HepG2 (cell line): ENCODE results near the gene CDK18. TPM values are rescaled to one million over a fixed set of nuclear protein-coding genes. Genes with fewer than 3 reads are reported as not detected.
A peak's percentile ranks its signal among the peaks of the same experiment; 100 is the strongest.

Source experiments
- ATF7-NPFF ChIP-seq: sonication (generic); formaldehyde crosslinking; IDR thresholded peaks from 2 replicates; pipeline ENCODE4 v1.8.1; 2023; ENCODE audit warnings: mild to moderate bottlenecking, low read depth, missing genetic modification reagents, moderate library complexity
- ETV5 ChIP-seq: IDR thresholded peaks from 2 replicates; pipeline ENCODE4 v1.6.1; 2018; ENCODE audit warnings: missing biosample characterization, missing genetic modification reagents, inconsistent platforms, borderline replicate concordance
- FOXP1 ChIP-seq, 2 experiments: fragments of 450-650 bp in 1 of 2; IDR thresholded peaks; 2 replicates each; pipeline ENCODE4 v1.6.1; 2017 to 2018; ENCODE audit warnings: antibody characterized with exemption in 1 of 2
- HMG20A ChIP-seq: IDR thresholded peaks from 2 replicates; pipeline ENCODE4 v1.6.1; 2016; ENCODE audit warnings: borderline replicate concordance
- NBN ChIP-seq: fragments of 450-650 bp; conservative IDR thresholded peaks from 2 replicates; pipeline ENCODE4 v1.6.1; 2017
- RFX1 ChIP-seq: fragments of 450-650 bp; IDR thresholded peaks from 2 replicates; pipeline ENCODE4 v1.6.1; 2017
- SALL1 ChIP-seq: sonication (generic); formaldehyde crosslinking; IDR thresholded peaks from 2 replicates; pipeline ENCODE4 v1.8.0; 2022; ENCODE audit warnings: mild to moderate bottlenecking, missing genetic modification reagents
- ZFP90 ChIP-seq: sonication (generic); formaldehyde crosslinking; IDR thresholded peaks from 2 replicates; pipeline ENCODE4 v1.8.0; 2022; ENCODE audit warnings: missing genetic modification reagents, mild to moderate bottlenecking, inconsistent platforms, borderline replicate concordance
- ZNF12 ChIP-seq: sonication (generic); formaldehyde crosslinking; IDR thresholded peaks from 2 replicates; pipeline ENCODE4 v1.5.0; 2020; ENCODE audit warnings: missing genetic modification reagents
- ZNF235 ChIP-seq: sonication (generic); formaldehyde crosslinking; IDR thresholded peaks from 2 replicates; pipeline ENCODE4 v1.8.1; 2023; ENCODE audit warnings: mild to moderate bottlenecking, missing genetic modification reagents, borderline replicate concordance
- ZNF34 ChIP-seq: sonication (generic); formaldehyde crosslinking; IDR thresholded peaks from 2 replicates; pipeline ENCODE4 v1.4.0; 2020; ENCODE audit warnings: mild to moderate bottlenecking, missing genetic modification reagents, borderline replicate concordance
- ZNF44 ChIP-seq: sonication (generic); formaldehyde crosslinking; IDR thresholded peaks from 2 replicates; pipeline ENCODE4 v1.5.1; 2020; ENCODE audit warnings: mild to moderate bottlenecking, missing genetic modification reagents
- ZNF569 ChIP-seq: sonication (generic); formaldehyde crosslinking; IDR thresholded peaks from 2 replicates; pipeline ENCODE4 v1.5.0; 2020; ENCODE audit warnings: mild to moderate bottlenecking, missing genetic modification reagents, moderate library complexity, borderline replicate concordance
- polyA plus RNA-seq, 8 experiments: library from polyadenylated mRNA; depleted of rRNA in 3 of 8; stranded (reverse) in 7 of 8; unstranded in 1 of 8; fragments of >200 nt; fragmentation: Illumina TruSeq in 4 of 8; extraction: Trizol in 4 of 8; gene quantifications; 2 replicates each; pipeline versions ENCODE4 v1.2.1 to v1.2.3, GENCODE V29; 2011 to 2016; ENCODE audit warnings: low read depth in 4 of 8, missing spikeins in 1 of 8, mixed read lengths in 1 of 8; ENCODE audit not compliant: insufficient read depth in 1 of 8
- total RNA-seq, 5 experiments: library from RNA; depleted of rRNA; stranded (reverse); fragments of >200 nt; fragmentation: Illumina TruSeq; extraction: Trizol; gene quantifications; 2 replicates each; pipeline ENCODE4 v1.2.3, GENCODE V29; 2016; ENCODE audit warnings: low read depth in 1 of 5
- TF ChIP-seq, protein P1 (sequence below): IDR thresholded peaks from 2 replicates; pipeline ENCODE4 v1.6.1; 2012; ENCODE audit warnings: low read depth, low read length, improper control_type of control experiment
- TF ChIP-seq, protein P2 (sequence below): sonication (generic); formaldehyde crosslinking; IDR thresholded peaks from 2 replicates; pipeline ENCODE4 v1.8.0; 2022; ENCODE audit warnings: mild to moderate bottlenecking, missing genetic modification reagents
- TF ChIP-seq, protein P3 (sequence below): sonication (generic); formaldehyde crosslinking; IDR thresholded peaks from 2 replicates; pipeline ENCODE4 v1.5.0; 2020; ENCODE audit warnings: missing genetic modification reagents, mild to moderate bottlenecking, borderline replicate concordance
- TF ChIP-seq, protein P4 (sequence below), 2 experiments: IDR thresholded peaks; 2 replicates each; pipeline ENCODE4 v1.6.1; 2011 to 2012; ENCODE audit warnings: low read length in 2 of 2, borderline replicate concordance in 1 of 2, low read depth in 1 of 2, mild to moderate bottlenecking in 1 of 2, moderate library complexity in 1 of 2
- TF ChIP-seq, protein P5 (sequence below): sonication (generic); formaldehyde crosslinking; IDR thresholded peaks from 2 replicates; pipeline ENCODE4 v1.4.0; 2020; ENCODE audit warnings: low read depth, mild to moderate bottlenecking, missing genetic modification reagents

The CDK18 gene
- total and polyA plus RNA-seq, 2 of the 13 experiments (the other 11 are each of a cell fraction or from before 2014, with no cell fraction given) = 6.4 to 38.8 TPM

DNA sequence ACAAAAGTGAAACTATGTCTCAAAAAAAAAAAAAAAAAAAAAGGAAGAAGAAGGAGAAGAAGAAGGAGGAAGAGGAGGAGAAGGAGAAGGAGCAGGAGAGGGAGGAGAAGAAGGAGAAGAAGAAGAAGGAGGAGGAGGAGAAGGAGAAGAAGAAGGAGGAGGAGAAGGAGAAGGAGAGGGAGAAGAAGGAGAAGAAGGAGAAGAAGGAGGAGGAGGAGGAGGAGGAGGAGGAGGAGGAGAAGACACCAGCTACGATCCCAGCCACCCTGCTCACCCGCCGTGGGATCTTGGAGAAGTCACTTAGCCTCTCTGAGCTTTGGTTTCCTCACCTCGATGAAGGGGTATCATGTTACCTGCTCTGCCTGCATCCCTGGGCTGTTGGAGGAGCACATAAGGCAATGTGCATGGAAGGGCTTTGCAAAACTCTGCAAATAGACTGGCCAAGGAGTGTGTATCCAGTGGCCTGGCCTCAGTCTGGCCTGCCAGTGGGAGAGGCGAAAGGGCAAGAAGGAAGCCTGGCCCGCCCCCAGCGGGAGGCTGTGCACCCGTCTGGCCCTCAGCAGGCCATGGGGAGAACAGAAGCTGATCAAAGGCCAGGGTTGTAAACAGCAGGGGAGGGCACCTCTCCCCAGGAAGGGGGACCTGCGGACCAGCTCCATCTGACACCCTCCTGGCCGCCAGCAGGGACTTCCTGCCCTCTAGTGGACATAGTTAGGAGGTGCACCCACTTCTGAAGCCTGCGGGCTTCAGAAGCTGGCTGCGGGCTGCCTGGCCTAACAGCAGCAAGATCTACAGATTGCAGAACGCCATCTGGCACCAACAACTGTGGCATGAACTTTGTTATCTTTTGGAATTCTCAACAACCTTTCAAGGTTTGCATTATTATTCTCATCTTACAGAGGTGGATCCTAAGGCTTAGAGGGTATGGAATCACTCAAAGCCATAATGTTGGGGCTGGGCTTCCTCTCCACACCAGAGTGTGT is 19.2 kb upstream of the CDK18 start (continued):
- TF ChIP-seq, protein P1, sequence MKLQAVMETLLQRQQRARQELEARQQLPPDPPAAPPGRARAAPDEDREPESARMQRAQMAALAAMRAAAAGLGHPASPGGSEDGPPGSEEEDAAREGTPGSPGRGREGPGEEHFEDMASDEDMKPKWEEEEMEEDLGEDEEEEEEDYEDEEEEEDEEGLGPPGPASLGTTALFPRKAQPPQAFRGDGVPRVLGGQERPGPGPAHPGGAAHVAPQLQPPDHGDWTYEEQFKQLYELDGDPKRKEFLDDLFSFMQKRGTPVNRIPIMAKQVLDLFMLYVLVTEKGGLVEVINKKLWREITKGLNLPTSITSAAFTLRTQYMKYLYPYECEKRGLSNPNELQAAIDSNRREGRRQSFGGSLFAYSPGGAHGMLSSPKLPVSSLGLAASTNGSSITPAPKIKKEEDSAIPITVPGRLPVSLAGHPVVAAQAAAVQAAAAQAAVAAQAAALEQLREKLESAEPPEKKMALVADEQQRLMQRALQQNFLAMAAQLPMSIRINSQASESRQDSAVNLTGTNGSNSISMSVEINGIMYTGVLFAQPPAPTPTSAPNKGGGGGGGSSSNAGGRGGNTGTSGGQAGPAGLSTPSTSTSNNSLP = 0 out of 2 replicates have a peak, but pooled peaks have one; percentile 48
- no peak for TF ChIP-seq ZNF569
- no peak for TF ChIP-seq ZNF12 (CRISPR knock-in tag)
- TF ChIP-seq, protein P2, sequence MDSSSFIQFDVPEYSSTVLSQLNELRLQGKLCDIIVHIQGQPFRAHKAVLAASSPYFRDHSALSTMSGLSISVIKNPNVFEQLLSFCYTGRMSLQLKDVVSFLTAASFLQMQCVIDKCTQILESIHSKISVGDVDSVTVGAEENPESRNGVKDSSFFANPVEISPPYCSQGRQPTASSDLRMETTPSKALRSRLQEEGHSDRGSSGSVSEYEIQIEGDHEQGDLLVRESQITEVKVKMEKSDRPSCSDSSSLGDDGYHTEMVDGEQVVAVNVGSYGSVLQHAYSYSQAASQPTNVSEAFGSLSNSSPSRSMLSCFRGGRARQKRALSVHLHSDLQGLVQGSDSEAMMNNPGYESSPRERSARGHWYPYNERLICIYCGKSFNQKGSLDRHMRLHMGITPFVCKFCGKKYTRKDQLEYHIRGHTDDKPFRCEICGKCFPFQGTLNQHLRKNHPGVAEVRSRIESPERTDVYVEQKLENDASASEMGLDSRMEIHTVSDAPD (CRISPR knock-in tag) = no peak
- TF ChIP-seq FOXP1 (IDR thresholded peaks at IDR 0.05) = peak; percentile 78
- peak; percentile 87 for TF ChIP-seq FOXP1 (CRISPR knock-in tag; IDR thresholded peaks at IDR 0.05)
- no peak for TF ChIP-seq ATF7-NPFF
- TF ChIP-seq, protein P3, sequence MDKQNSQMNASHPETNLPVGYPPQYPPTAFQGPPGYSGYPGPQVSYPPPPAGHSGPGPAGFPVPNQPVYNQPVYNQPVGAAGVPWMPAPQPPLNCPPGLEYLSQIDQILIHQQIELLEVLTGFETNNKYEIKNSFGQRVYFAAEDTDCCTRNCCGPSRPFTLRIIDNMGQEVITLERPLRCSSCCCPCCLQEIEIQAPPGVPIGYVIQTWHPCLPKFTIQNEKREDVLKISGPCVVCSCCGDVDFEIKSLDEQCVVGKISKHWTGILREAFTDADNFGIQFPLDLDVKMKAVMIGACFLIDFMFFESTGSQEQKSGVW (CRISPR knock-in tag) = no peak
- no peak for TF ChIP-seq NBN
- TF ChIP-seq, protein P4, sequence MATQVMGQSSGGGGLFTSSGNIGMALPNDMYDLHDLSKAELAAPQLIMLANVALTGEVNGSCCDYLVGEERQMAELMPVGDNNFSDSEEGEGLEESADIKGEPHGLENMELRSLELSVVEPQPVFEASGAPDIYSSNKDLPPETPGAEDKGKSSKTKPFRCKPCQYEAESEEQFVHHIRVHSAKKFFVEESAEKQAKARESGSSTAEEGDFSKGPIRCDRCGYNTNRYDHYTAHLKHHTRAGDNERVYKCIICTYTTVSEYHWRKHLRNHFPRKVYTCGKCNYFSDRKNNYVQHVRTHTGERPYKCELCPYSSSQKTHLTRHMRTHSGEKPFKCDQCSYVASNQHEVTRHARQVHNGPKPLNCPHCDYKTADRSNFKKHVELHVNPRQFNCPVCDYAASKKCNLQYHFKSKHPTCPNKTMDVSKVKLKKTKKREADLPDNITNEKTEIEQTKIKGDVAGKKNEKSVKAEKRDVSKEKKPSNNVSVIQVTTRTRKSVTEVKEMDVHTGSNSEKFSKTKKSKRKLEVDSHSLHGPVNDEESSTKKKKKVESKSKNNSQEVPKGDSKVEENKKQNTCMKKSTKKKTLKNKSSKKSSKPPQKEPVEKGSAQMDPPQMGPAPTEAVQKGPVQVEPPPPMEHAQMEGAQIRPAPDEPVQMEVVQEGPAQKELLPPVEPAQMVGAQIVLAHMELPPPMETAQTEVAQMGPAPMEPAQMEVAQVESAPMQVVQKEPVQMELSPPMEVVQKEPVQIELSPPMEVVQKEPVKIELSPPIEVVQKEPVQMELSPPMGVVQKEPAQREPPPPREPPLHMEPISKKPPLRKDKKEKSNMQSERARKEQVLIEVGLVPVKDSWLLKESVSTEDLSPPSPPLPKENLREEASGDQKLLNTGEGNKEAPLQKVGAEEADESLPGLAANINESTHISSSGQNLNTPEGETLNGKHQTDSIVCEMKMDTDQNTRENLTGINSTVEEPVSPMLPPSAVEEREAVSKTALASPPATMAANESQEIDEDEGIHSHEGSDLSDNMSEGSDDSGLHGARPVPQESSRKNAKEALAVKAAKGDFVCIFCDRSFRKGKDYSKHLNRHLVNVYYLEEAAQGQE (IDR thresholded peaks at IDR 0.05; ENCODE audit: borderline replicate concordance in 1 of 2, low read depth in 1 of 2, low read length in 2 of 2) = no peak; a peak in 1 of 4 replicates
- no peak for TF ChIP-seq ZNF44 (CRISPR knock-in tag)
- TF ChIP-seq SALL1 (CRISPR knock-in tag) = peak; percentile 91
- TF ChIP-seq ZNF235 = no peak
- TF ChIP-seq, protein P5, sequence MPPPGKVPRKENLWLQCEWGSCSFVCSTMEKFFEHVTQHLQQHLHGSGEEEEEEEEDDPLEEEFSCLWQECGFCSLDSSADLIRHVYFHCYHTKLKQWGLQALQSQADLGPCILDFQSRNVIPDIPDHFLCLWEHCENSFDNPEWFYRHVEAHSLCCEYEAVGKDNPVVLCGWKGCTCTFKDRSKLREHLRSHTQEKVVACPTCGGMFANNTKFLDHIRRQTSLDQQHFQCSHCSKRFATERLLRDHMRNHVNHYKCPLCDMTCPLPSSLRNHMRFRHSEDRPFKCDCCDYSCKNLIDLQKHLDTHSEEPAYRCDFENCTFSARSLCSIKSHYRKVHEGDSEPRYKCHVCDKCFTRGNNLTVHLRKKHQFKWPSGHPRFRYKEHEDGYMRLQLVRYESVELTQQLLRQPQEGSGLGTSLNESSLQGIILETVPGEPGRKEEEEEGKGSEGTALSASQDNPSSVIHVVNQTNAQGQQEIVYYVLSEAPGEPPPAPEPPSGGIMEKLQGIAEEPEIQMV (CRISPR knock-in tag) = peak; percentile 95
- TF ChIP-seq RFX1 = no peak
- no peak for TF ChIP-seq HMG20A (CRISPR knock-in tag)
- no peak for TF ChIP-seq ZFP90 (CRISPR knock-in tag)
- no peak for TF ChIP-seq ZNF34
- TF ChIP-seq ETV5 (CRISPR knock-in tag) = peak; percentile 64; the same call in 1 of the 2 replicates
